ENCODE measurements around the gene STYXL1.
A peak's percentile ranks its signal among the peaks of the same experiment; 100 is the strongest.
"Not testable (repeated sequence)": the region's sequence is repeated elsewhere in the genome, so short reads cannot be mapped to it uniquely, and the experiment has no call there.

STYXL1 gene

GRCh38 chr7:76049295-76049694 lies 1.5 kb upstream of the STYXL1 start:
- Histone ChIP-seq H3K36me3 (ENCODE audit: insufficient read depth, insufficient read length, low read length) (peaks cover 46% of the 10 kb centered on the region), H3K27me3 (ENCODE audit: insufficient read depth, insufficient read length) (no peaks in the 10 kb centered on the region), H3K9ac (ENCODE audit: insufficient read length, low read depth) (peak overlapping the region; percentile 44), H3K9me3 (ENCODE audit: insufficient read depth, low read length) (no peaks in the 10 kb centered on the region), H3K4me3 (ENCODE audit: insufficient read length, low read depth) (peak overlapping the region; percentile 93), H3K4me1 (ENCODE audit: insufficient read depth, insufficient read length) (peaks cover 16% of the 10 kb centered on the region)
- no peak for TF ChIP-seq ZNF274 (IDR thresholded peaks at IDR 0.05; ENCODE audit: low read depth, low read length)
- TF ChIP-seq YY1 (IDR thresholded peaks at IDR 0.05; ENCODE audit: insufficient read depth, insufficient read length) = no peak
- TF ChIP-seq SUZ12 (IDR thresholded peaks at IDR 0.05; ENCODE audit: extremely low read depth, insufficient read depth, insufficient read length) = no peak
- no peak for DNase-seq (ENCODE audit: low read depth, low spot score)

- Histone ChIP-seq H3K27me3 (ENCODE audit: insufficient read depth, insufficient read length) (no peaks in the 10 kb centered on the region), H3K9me3 (ENCODE audit: insufficient read depth, low read length) (no peaks in the 10 kb centered on the region), H3K9ac (ENCODE audit: insufficient read length, low read depth) (peak overlapping the region; percentile 94), H3K4me1 (ENCODE audit: insufficient read depth, insufficient read length) (peaks cover 12% of the 10 kb centered on the region), H3K36me3 (ENCODE audit: insufficient read depth, insufficient read length, low read length) (peaks cover 49% of the 10 kb centered on the region), H3K4me3 (ENCODE audit: insufficient read length, low read depth) (peak overlapping the region; percentile 93)
- TF ChIP-seq SUZ12 (IDR thresholded peaks at IDR 0.05; ENCODE audit: extremely low read depth, insufficient read depth, insufficient read length) (no peak), YY1 (IDR thresholded peaks at IDR 0.05; ENCODE audit: insufficient read depth, insufficient read length) (no peak), ZNF274 (IDR thresholded peaks at IDR 0.05; ENCODE audit: low read depth, low read length) (no peak)
- DNase-seq (ENCODE audit: low read depth, low spot score) = no peak
These were observed 828 bp upstream of the STYXL1 start for GRCh38 chr7:76048668-76048988.

GRCh38 chr7:76047305-76047810 lies 442 bp downstream of the STYXL1 start:
- Histone ChIP-seq H3K27me3 (ENCODE audit: insufficient read depth, insufficient read length) (no peaks in the 10 kb centered on the region), H3K9ac (ENCODE audit: insufficient read length, low read depth) (peak overlapping the region; percentile 94), H3K9me3 (ENCODE audit: insufficient read depth, low read length) (no peaks in the 10 kb centered on the region), H3K4me1 (ENCODE audit: insufficient read depth, insufficient read length) (peaks cover 5% of the 10 kb centered on the region), H3K4me3 (ENCODE audit: insufficient read length, low read depth) (peak overlapping the region; percentile 93), H3K36me3 (ENCODE audit: insufficient read depth, insufficient read length, low read length) (peaks cover 43% of the 10 kb centered on the region)
- TF ChIP-seq ZNF274 (IDR thresholded peaks at IDR 0.05; ENCODE audit: low read depth, low read length) = no peak
- TF ChIP-seq SUZ12 (IDR thresholded peaks at IDR 0.05; ENCODE audit: extremely low read depth, insufficient read depth, insufficient read length) = no peak
- TF ChIP-seq YY1 (IDR thresholded peaks at IDR 0.05; ENCODE audit: insufficient read depth, insufficient read length) = no peak
- DNase-seq (ENCODE audit: low read depth, low spot score) = no peak

DNA sequence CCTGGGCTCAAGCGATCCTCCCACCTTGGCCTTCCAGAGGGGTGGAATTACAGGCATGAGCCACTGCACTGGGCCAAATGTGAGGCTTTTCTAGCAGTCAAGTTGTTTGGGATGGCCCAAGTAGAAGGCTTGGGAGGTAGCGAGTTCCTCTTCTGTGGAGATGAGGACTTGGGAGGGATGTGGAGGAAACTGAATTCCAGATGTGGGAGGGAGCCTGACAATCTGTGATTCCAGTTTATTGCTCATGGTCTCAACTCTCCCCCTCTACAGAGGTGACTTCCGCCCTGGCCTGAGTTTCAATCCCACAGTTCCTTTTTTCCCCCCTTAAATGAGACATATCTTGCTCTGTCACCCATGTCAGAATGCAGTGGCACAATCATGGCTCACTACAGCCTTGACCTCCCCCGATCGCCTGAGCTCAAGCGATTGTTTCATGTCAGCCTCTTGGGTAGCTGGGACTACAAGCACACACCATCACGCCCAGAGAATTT lies 3.4 kb downstream of the STYXL1 start:
- DNase-seq (ENCODE audit: low read depth, low spot score) = no peak
- Histone ChIP-seq H3K4me1 (ENCODE audit: insufficient read depth, insufficient read length) (peaks cover 4% of the 10 kb centered on the region), H3K27me3 (ENCODE audit: insufficient read depth, insufficient read length) (no peaks in the 10 kb centered on the region), H3K4me3 (ENCODE audit: insufficient read length, low read depth) (no peak overlapping the region), H3K9ac (ENCODE audit: insufficient read length, low read depth) (no peak overlapping the region), H3K36me3 (ENCODE audit: insufficient read depth, insufficient read length, low read length) (peaks cover 39% of the 10 kb centered on the region), H3K9me3 (ENCODE audit: insufficient read depth, low read length) (no peaks in the 10 kb centered on the region)
- TF ChIP-seq ZNF274 (IDR thresholded peaks at IDR 0.05; ENCODE audit: low read depth, low read length) = no peak
- TF ChIP-seq SUZ12 (IDR thresholded peaks at IDR 0.05; ENCODE audit: extremely low read depth, insufficient read depth, insufficient read length) = no peak

DNA sequence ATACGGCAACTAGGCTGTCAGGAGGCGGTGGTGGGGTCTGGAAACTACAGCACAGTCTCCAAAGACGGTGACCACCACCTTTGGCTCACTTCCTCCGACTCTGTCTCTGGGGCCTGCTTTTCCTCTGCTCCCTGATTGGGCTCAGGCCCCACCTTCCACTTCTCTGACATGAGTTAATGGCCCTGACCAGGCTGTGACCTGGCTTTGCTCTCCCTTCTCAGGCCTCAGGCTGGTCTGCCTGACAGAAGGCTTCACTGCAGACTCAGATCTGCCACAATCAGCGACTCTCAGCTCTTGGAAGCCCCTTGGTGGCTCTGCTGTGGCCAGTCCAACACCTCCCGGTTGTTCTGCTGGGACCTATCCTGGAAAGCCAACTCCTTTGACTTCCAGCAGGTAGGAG lies 7.7 kb downstream of the STYXL1 start:
- H3K36me3 ChIP-seq (ENCODE audit: insufficient read depth, insufficient read length, low read length) = peaks cover 28% of the 10 kb centered on the region
- H3K9ac ChIP-seq (ENCODE audit: insufficient read length, low read depth) = no peak overlapping the region
- H3K27me3 ChIP-seq (ENCODE audit: insufficient read depth, insufficient read length) = no peaks in the 10 kb centered on the region
- no peak overlapping the region for H3K4me3 ChIP-seq (ENCODE audit: insufficient read length, low read depth)
- no peaks in the 10 kb centered on the region for H3K9me3 ChIP-seq (ENCODE audit: insufficient read depth, low read length)
- H3K4me1 ChIP-seq (ENCODE audit: insufficient read depth, insufficient read length) = no peaks in the 10 kb centered on the region
- TF ChIP-seq ZNF274 (IDR thresholded peaks at IDR 0.05; ENCODE audit: low read depth, low read length) = no peak
- TF ChIP-seq SUZ12 (IDR thresholded peaks at IDR 0.05; ENCODE audit: extremely low read depth, insufficient read depth, insufficient read length) = no peak
- no peak for TF ChIP-seq YY1 (IDR thresholded peaks at IDR 0.05; ENCODE audit: insufficient read depth, insufficient read length)
- DNase-seq (ENCODE audit: low read depth, low spot score) = no peak

GRCh38 chr7:76037310-76037709 lies 10.5 kb downstream of the STYXL1 start:
- no peak overlapping the region for H3K4me3 ChIP-seq (ENCODE audit: insufficient read length, low read depth)
- no peak for DNase-seq (ENCODE audit: low read depth, low spot score)
- H3K9me3 ChIP-seq (ENCODE audit: insufficient read depth, low read length) = no peaks in the 10 kb centered on the region
- no peaks in the 10 kb centered on the region for H3K27me3 ChIP-seq (ENCODE audit: insufficient read depth, insufficient read length)
- TF ChIP-seq ZNF274 (IDR thresholded peaks at IDR 0.05; ENCODE audit: low read depth, low read length) = no peak
- no peak overlapping the region for H3K9ac ChIP-seq (ENCODE audit: insufficient read length, low read depth)
- no peaks in the 10 kb centered on the region for H3K4me1 ChIP-seq (ENCODE audit: insufficient read depth, insufficient read length)
- H3K36me3 ChIP-seq (ENCODE audit: insufficient read depth, insufficient read length, low read length) = peaks cover 21% of the 10 kb centered on the region

- H3K4me1 ChIP-seq (ENCODE audit: insufficient read depth, insufficient read length) = no peaks in the 10 kb centered on the region
- H3K36me3 ChIP-seq (ENCODE audit: insufficient read depth, insufficient read length, low read length) = peaks cover 17% of the 10 kb centered on the region
- TF ChIP-seq SUZ12 (IDR thresholded peaks at IDR 0.05; ENCODE audit: extremely low read depth, insufficient read depth, insufficient read length) = no peak
- no peak for TF ChIP-seq ZNF274 (IDR thresholded peaks at IDR 0.05; ENCODE audit: low read depth, low read length)
- TF ChIP-seq YY1 (IDR thresholded peaks at IDR 0.05; ENCODE audit: insufficient read depth, insufficient read length) = no peak
- DNase-seq (ENCODE audit: low read depth, low spot score) = no peak
- H3K9me3 ChIP-seq (ENCODE audit: insufficient read depth, low read length) = no peaks in the 10 kb centered on the region
- no peaks in the 10 kb centered on the region for H3K27me3 ChIP-seq (ENCODE audit: insufficient read depth, insufficient read length)
- no peak overlapping the region for H3K4me3 ChIP-seq (ENCODE audit: insufficient read length, low read depth)
- H3K9ac ChIP-seq (ENCODE audit: insufficient read length, low read depth) = no peak overlapping the region
These were observed 15.8 kb downstream of the STYXL1 start for GRCh38 chr7:76031964-76032363.

- not testable (repeated sequence) for H3K27me3 ChIP-seq (ENCODE audit: insufficient read depth, insufficient read length); H3K9me3 ChIP-seq (ENCODE audit: insufficient read depth, low read length); H3K9ac ChIP-seq (ENCODE audit: insufficient read length, low read depth); H3K4me3 ChIP-seq (ENCODE audit: insufficient read length, low read depth); DNase-seq (ENCODE audit: low read depth, low spot score); H3K4me1 ChIP-seq (ENCODE audit: insufficient read depth, insufficient read length)
- H3K36me3 ChIP-seq (ENCODE audit: insufficient read depth, insufficient read length, low read length) = peaks cover 16% of the 10 kb centered on the region
These were observed 18.1 kb downstream of the STYXL1 start for GRCh38 chr7:76029682-76030081.
